ENCODE data around the gene PAF1.

The PAF1 gene

DNA sequence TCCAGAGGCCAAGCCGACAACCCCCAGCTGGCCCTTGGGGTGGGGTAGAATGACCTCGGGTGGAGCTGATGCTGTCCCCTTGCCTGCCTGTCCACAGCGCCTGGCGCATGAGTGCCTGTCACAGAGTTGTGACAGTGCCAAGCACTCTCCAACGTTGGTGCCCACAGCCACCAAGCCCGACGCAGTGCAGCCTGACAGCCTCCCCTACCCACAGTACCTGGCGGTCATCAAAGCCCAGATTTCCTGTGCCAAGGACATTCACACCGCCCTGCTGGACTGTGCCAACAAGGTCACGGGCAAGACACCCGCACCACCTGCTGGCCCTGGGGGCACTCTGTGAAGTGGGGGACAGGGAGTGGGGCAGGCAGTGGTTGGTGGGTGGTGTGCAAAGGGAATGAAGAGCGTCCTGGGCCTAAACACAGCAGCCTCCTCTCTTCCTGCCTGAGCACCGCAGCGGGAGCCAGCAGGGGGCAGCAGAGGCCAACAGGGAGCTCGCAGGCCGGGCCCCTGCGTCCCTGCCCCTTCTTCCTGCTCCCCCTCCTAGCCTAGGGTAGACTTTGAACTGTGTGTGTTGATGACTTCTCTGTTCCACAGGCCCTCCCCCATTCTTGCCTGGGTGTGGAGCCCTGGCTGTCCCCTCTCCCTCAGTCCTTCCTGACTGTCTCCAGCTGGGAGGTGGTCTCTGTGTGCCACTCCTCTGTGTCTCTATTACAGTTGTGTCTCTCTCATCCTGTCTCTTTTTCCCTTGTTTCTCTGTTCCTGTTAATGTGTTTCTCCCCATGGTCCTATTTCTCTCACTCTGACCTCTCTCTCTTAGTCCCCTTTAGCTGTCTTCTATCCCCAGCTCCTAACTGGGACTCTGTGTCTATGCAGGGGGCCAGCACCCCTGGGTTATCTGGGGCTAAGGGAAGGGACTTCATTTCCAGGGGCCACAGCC lies 6.7 kb upstream of the PAF1 start:
- TF ChIP-seq SNAI2 (CRISPR knock-in tag; IDR thresholded peaks at IDR 0.05) (no peak), BACH2 (CRISPR knock-in tag; IDR thresholded peaks at IDR 0.05; ENCODE audit: borderline replicate concordance) (no peak), TOX (CRISPR knock-in tag; IDR thresholded peaks at IDR 0.05; ENCODE audit: borderline replicate concordance) (no peak), CSRNP3 (CRISPR knock-in tag; IDR thresholded peaks at IDR 0.05) (no peak), PPARA (CRISPR knock-in tag; IDR thresholded peaks at IDR 0.05; ENCODE audit: borderline replicate concordance) (no peak), ZFP3 (CRISPR knock-in tag; IDR thresholded peaks at IDR 0.05) (no peak), ZNF565 (CRISPR knock-in tag; conservative IDR thresholded peaks at IDR 0.05; ENCODE audit: low read depth) (no peak)
- TF ChIP-seq, protein P1, sequence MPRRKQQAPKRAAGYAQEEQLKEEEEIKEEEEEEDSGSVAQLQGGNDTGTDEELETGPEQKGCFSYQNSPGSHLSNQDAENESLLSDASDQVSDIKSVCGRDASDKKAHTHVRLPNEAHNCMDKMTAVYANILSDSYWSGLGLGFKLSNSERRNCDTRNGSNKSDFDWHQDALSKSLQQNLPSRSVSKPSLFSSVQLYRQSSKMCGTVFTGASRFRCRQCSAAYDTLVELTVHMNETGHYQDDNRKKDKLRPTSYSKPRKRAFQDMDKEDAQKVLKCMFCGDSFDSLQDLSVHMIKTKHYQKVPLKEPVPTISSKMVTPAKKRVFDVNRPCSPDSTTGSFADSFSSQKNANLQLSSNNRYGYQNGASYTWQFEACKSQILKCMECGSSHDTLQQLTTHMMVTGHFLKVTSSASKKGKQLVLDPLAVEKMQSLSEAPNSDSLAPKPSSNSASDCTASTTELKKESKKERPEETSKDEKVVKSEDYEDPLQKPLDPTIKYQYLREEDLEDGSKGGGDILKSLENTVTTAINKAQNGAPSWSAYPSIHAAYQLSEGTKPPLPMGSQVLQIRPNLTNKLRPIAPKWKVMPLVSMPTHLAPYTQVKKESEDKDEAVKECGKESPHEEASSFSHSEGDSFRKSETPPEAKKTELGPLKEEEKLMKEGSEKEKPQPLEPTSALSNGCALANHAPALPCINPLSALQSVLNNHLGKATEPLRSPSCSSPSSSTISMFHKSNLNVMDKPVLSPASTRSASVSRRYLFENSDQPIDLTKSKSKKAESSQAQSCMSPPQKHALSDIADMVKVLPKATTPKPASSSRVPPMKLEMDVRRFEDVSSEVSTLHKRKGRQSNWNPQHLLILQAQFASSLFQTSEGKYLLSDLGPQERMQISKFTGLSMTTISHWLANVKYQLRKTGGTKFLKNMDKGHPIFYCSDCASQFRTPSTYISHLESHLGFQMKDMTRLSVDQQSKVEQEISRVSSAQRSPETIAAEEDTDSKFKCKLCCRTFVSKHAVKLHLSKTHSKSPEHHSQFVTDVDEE (CRISPR knock-in tag; IDR thresholded peaks at IDR 0.05): no peak
- ATAC-seq: peak; percentile 85

GRCh38 chr19:39390451-39390750 lies 505 bp downstream of the PAF1 start:
- no peak for ATAC-seq
- TF ChIP-seq, protein P2, sequence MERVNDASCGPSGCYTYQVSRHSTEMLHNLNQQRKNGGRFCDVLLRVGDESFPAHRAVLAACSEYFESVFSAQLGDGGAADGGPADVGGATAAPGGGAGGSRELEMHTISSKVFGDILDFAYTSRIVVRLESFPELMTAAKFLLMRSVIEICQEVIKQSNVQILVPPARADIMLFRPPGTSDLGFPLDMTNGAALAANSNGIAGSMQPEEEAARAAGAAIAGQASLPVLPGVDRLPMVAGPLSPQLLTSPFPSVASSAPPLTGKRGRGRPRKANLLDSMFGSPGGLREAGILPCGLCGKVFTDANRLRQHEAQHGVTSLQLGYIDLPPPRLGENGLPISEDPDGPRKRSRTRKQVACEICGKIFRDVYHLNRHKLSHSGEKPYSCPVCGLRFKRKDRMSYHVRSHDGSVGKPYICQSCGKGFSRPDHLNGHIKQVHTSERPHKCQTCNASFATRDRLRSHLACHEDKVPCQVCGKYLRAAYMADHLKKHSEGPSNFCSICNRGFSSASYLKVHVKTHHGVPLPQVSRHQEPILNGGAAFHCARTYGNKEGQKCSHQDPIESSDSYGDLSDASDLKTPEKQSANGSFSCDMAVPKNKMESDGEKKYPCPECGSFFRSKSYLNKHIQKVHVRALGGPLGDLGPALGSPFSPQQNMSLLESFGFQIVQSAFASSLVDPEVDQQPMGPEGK (CRISPR knock-in tag; IDR thresholded peaks at IDR 0.05; ENCODE audit: borderline replicate concordance): no peak
- TF ChIP-seq SNAI2 (CRISPR knock-in tag; IDR thresholded peaks at IDR 0.05) (no peak), ISL1 (CRISPR knock-in tag; IDR thresholded peaks at IDR 0.05) (no peak), ZNF8 (CRISPR knock-in tag; IDR thresholded peaks at IDR 0.05) (no peak), ZNF70 (CRISPR knock-in tag; IDR thresholded peaks at IDR 0.05) (no peak), OSR1 (CRISPR knock-in tag; IDR thresholded peaks at IDR 0.05) (no peak)

GRCh38 chr19:39389631-39390414 lies 1.1 kb downstream of the PAF1 start:
- TF ChIP-seq CSDC2 (CRISPR knock-in tag; IDR thresholded peaks at IDR 0.05) (no peak), OSR1 (CRISPR knock-in tag; IDR thresholded peaks at IDR 0.05) (no peak), GLIS3 (CRISPR knock-in tag; IDR thresholded peaks at IDR 0.05) (no peak), ESRRG (CRISPR knock-in tag; IDR thresholded peaks at IDR 0.05) (no peak), BACH2 (CRISPR knock-in tag; IDR thresholded peaks at IDR 0.05; ENCODE audit: borderline replicate concordance) (no peak), ZNF70 (CRISPR knock-in tag; IDR thresholded peaks at IDR 0.05) (no peak), ISL1 (CRISPR knock-in tag; IDR thresholded peaks at IDR 0.05) (no peak), CSRNP3 (CRISPR knock-in tag; IDR thresholded peaks at IDR 0.05) (no peak), ZC3H10 (CRISPR knock-in tag; IDR thresholded peaks at IDR 0.05) (no peak), ZNF565 (CRISPR knock-in tag; conservative IDR thresholded peaks at IDR 0.05; ENCODE audit: low read depth) (no peak), TCF4 (CRISPR knock-in tag; IDR thresholded peaks at IDR 0.05; ENCODE audit: borderline replicate concordance) (no peak), RARB (CRISPR knock-in tag; IDR thresholded peaks at IDR 0.05) (no peak), ARNTL (CRISPR knock-in tag; IDR thresholded peaks at IDR 0.05; ENCODE audit: borderline replicate concordance, low read depth) (no peak), ZFP3 (CRISPR knock-in tag; IDR thresholded peaks at IDR 0.05) (no peak), ZNF8 (CRISPR knock-in tag; IDR thresholded peaks at IDR 0.05) (no peak), ZFP30 (CRISPR knock-in tag; IDR thresholded peaks at IDR 0.05) (no peak), SNAI2 (CRISPR knock-in tag; IDR thresholded peaks at IDR 0.05) (no peak), TOX (CRISPR knock-in tag; IDR thresholded peaks at IDR 0.05; ENCODE audit: borderline replicate concordance) (no peak)
- TF ChIP-seq, protein P1 (CRISPR knock-in tag; IDR thresholded peaks at IDR 0.05): no peak
- TF ChIP-seq, protein P3, sequence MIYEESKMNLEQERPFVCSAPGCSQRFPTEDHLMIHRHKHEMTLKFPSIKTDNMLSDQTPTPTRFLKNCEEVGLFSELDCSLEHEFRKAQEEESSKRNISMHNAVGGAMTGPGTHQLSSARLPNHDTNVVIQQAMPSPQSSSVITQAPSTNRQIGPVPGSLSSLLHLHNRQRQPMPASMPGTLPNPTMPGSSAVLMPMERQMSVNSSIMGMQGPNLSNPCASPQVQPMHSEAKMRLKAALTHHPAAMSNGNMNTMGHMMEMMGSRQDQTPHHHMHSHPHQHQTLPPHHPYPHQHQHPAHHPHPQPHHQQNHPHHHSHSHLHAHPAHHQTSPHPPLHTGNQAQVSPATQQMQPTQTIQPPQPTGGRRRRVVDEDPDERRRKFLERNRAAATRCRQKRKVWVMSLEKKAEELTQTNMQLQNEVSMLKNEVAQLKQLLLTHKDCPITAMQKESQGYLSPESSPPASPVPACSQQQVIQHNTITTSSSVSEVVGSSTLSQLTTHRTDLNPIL (CRISPR knock-in tag; IDR thresholded peaks at IDR 0.05; ENCODE audit: low read depth): no peak
- no peak for ATAC-seq
